ENCODE results near the gene HBG1.

HBG1 gene

DNA sequence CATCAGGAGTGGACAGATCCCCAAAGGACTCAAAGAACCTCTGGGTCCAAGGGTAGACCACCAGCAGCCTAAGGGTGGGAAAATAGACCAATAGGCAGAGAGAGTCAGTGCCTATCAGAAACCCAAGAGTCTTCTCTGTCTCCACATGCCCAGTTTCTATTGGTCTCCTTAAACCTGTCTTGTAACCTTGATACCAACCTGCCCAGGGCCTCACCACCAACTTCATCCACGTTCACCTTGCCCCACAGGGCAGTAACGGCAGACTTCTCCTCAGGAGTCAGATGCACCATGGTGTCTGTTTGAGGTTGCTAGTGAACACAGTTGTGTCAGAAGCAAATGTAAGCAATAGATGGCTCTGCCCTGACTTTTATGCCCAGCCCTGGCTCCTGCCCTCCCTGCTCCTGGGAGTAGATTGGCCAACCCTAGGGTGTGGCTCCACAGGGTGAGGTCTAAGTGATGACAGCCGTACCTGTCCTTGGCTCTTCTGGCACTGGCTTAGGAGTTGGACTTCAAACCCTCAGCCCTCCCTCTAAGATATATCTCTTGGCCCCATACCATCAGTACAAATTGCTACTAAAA, 22.8 kb downstream of the HBG1 start, which contains the start of gene HBB:
Gene HBB (minus strand): TSS at position 340 of the 579 bp plus-strand sequence. CDS start 50 bp downstream, at position 290.
- DNase-seq (ENCODE audit: low read depth in 2 of 2), result no peak

DNA sequence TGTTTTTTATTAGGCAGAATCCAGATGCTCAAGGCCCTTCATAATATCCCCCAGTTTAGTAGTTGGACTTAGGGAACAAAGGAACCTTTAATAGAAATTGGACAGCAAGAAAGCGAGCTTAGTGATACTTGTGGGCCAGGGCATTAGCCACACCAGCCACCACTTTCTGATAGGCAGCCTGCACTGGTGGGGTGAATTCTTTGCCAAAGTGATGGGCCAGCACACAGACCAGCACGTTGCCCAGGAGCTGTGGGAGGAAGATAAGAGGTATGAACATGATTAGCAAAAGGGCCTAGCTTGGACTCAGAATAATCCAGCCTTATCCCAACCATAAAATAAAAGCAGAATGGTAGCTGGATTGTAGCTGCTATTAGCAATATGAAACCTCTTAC, 24.2 kb downstream of the HBG1 start:
- DNase-seq (ENCODE audit: low read depth in 2 of 2), result no peak

- no peak for DNase-seq (ENCODE audit: low read depth in 2 of 2)
These were observed 24.8 kb downstream of the HBG1 start for GRCh38 chr11:5224538-5225479.

DNA sequence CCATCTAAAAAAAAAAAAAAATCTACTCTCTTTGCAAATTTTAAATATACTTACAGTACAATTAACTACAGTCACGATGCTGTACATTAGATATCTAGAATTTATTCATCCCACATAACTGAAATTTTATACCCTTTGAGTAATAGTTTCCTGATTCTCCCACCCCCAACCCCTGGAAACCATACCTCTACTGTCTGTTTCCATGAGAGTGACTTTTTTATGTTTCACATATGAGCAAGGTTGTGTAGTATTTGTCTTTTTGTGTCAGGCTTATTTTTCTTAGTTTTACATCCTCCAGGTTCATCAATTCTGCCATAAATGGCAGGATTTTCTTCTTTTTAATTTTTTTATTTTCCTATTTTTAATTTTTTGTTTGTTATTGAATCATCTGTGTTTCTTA, 26.0 kb downstream of the HBG1 start:
- DNase-seq (ENCODE audit: low read depth in 2 of 2), result no peak

- no peak for DNase-seq (ENCODE audit: low read depth in 2 of 2)
These were observed 26.5 kb downstream of the HBG1 start for GRCh38 chr11:5223146-5223545.

GRCh38 chr11:5210376-5210885, 39.2 kb downstream of the HBG1 start:
- DNase-seq (ENCODE audit: low read depth in 2 of 2), result no peak

DNA sequence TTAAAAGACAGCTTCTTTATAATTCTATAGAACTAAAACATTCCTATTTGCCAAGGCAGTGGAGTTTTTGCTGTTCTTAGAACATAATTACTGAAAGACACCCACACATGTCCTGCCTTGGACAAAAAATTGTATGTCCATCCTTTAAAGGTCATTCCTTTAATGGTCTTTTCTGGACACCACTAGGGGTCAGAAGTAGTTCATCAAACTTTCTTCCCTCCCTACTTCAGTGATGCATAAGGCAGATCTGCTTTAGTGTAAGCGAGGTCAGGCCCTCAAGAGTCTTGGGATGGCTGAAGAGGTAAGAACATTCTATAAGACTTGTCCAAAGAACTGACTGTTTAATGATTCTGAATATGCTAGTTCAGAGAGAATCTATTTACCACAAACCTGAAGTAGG, 44.9 kb downstream of the HBG1 start:
- no peak for DNase-seq (ENCODE audit: low read depth in 2 of 2)

- DNase-seq (ENCODE audit: low read depth in 2 of 2), result no peak
These were observed 46.3 kb downstream of the HBG1 start for GRCh38 chr11:5203366-5203765.

DNA sequence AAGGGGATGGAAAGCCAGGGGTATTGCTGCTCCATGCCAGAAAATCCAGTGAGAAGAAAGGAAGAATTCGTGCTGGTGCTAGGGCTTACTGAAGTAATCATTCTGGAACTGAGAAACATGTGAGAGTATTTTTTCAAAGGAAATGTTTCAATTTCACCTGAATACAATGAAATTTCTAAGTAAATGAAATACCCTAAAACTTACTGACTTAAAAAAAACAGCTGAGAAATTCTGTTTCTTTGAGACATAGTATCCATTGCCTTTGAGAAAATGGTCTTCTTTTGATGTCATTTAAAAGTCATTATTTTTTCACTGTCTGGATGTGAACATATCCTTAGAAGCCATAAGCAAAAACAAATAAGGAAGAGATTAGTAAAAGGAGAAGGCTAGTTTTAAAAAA, 49.1 kb downstream of the HBG1 start, which contains the start of gene OR51V1:
Gene OR51V1 (minus strand): TSS at position 101 of the 400 bp plus-strand sequence. CDS start 0 bp downstream, at position 101.
- DNase-seq (ENCODE audit: low read depth in 2 of 2), result no peak

DNA sequence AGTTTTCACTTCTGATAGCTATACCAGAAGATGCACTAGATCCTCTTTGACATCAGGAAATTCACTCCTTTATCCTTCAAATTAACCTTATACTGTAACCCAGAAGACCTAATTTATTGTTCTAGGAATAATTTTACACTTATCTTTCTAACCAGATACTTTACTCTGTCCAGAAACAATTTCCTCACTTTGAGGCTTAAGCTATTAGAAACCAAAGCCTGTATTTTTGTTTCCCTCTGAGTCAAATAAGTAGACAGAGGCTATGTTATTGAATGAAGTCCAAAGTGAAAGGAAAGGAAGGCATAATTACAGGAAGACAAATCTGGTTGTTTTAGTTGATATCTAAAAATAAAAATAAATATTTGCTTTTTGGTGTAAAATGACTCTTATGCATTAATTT, 51.4 kb downstream of the HBG1 start:
- no peak for DNase-seq (ENCODE audit: low read depth in 2 of 2)
